HG03108 (cell line): ENCODE measurements around the gene GGA2.
"Not testable (repeated sequence)": the region's sequence is repeated elsewhere in the genome, so short reads cannot be mapped to it uniquely, and the experiment has no call there.

ENCODE experiments used
- ATAC-seq: cut with Tn5 transposase; IDR thresholded peaks from one replicate; pipeline ENCODE4 v1.9.1; 2021; ENCODE audit warnings: moderate library complexity; ENCODE audit not compliant: unreplicated experiment

The GGA2 gene

DNA sequence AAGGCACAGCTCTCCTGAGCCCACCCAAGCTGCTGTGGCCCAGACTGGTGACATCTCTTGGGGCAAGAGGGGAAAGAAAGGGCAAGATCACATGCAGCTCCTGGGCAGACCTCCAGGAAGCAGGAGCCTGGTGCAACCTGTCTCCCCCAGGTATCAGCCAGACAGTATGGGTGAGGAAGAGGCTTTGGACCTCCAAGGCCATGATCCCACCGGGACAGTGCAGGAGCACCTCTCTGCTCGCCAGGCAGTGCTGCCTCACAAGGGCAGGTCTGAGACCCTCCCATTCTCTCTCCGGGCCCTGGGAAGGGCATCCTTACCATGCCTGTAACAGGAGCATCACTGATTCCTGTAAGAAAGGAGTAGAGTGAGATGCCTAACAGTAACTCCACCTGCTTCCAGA lies 31.7 kb downstream of the GGA2 start:
- no peak for ATAC-seq

DNA sequence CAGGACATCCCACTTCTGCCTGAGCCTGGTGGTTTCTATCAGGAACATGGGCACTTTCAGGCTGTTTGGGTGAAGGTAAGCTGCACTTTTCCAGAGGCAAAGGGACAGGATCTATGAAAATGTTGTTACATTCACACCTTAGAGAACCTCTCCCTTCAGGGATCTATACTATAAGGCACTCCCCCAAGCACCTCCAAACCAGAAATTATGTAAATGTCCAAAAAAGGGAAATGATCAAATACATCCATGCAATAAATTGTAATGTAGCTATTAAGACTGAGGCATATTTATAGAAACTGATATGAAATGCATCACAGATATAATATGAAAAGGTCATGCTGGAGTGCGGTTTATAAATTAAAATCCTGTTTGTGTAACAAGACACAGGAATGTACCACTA lies 34.0 kb downstream of the GGA2 start:
- no peak for ATAC-seq

DNA sequence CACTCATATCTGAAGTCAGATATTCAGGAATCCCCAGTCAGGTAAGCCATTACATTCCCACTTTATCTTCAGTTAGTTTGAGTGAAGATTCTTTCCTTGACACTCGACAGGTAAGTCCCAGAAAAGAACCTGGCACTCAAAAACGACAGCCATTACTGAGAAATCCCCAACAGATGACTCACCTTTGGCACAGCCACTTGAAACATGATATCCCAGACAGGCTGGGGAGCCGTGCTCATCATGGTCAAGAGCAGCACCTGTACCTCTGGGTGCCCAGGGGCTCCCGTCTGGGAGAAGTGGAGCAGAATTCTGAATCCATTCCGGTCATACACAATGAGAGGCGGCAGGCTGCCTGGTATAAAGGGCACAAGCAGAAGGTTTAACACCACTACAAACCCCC lies 40.5 kb downstream of the GGA2 start:
- ATAC-seq, result no peak

DNA sequence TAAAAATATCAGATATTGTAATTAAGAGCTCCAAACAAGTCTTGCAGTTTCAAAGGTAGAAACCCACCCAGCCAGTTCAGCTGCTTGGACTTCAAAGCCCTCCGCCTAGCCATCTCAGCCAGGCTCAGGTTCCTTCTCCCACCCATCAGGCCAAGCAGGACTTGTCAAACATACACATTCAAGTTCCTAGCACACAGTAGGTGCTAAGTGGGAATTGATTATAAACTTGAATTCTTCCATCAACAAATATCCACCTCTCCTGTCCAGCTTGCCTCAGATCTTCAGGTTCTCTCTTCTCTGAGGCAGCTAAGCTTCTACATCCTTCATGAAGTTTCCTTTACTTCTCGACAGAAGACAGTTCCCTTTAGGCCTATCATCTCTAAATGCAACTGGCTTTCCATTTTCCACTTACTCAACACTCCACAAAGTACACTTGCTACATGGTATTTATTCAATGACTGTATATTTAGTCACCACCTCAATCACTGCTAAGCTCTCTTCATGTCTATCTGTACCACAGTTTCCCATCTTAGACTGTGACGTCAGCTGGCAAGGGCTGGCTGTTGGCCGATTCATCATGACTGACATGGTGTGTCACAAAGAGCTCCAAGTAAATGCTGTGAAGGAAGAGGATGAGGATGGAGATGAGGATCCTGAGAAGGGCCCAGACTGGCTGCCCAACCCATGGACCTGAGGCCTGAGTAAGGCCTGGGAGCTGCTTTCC lies 44.0 kb downstream of the GGA2 start:
- ATAC-seq, result no peak

DNA sequence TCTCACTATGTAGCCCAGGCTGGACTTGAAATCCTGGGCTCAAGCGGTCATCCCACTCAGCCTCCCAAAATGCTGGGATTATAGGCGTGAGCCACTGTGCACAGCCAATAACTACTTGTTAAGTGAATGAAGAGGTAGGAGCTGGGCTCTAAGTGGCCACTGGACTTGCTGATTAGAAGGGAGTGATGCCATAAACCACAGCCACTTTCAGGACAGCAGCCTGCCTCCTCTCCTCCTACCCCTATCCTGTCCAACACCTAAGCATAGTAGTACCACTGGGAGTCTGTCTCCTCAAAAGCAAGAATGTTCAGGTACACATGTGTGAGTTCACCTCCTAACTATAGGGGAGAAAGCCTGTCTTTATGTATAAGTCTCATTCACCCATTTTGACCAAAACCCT lies 45.1 kb downstream of the GGA2 start:
- no peak for ATAC-seq

DNA sequence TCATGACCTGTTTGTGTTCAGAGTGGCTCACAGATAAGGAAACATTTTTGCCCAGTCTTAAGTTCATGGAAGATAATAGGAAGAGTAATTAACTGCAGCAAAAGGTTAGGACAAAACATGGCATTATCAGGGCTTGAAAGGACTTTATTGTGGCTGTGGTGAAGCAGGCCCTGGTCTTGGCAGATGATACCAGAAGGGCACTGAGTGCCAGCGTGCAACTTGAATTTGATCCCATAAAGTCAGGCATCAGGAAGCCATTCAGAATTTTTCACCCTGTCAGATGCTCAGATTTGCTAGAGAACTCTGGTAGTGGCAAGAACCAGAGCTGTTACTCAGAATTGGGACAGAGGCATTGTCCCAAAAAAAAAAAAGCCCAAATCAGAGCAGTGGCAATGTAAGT lies 46.1 kb downstream of the GGA2 start:
- ATAC-seq, result no peak

DNA sequence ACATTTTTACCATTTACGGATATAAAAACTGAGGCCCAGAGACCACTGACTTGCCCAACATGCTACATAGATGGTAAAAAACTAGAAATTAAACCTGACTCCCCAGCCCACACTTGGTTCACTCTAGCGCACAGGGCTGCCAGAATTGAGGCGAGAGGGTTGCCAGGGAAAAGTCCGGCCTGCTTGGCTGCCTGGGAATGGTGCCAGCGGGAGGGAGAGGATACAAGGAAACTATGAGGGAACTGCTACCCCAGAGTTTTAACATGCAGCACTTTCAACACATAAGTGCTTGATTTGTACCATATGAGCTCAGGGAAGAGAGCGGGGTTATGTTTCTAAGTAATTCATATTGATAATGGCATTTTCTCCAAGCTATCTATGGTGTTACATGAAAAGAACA lies 47.3 kb downstream of the GGA2 start:
- ATAC-seq, result not testable (repeated sequence)

DNA sequence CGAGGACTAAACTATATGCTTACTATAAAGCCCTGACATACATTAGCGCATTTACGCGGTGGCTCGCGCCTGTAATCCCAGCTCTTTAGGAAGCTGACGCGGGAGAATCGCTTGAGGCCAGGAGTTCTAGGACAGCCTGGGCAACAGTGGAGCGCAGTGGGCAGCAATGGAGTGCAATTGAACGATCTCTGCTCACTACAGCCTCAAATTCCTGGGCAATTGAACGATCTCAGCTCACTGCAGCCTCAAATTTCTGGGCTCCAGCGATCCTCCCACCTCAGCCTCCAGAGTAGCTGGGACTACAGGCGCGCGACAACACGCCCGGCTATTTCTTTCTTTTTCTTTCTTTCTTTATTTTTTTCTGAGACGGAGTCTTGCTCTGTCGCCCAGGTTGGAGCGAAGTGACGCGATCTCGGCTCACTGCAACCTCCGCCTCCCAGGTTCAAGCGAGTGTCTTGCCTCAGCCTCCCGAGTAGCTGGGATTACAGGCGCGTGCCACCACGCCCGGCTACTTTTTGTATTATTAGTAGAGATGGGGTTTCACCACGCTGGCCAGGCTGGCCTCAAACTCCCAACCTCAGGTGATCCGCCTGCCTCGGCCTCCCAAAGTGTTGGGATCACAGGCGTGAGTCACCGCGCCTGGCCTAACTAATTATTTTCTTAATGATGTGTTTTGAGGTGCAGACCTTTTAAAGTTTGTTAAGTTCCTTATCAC lies 56.8 kb downstream of the GGA2 start:
- ATAC-seq, result no peak

DNA sequence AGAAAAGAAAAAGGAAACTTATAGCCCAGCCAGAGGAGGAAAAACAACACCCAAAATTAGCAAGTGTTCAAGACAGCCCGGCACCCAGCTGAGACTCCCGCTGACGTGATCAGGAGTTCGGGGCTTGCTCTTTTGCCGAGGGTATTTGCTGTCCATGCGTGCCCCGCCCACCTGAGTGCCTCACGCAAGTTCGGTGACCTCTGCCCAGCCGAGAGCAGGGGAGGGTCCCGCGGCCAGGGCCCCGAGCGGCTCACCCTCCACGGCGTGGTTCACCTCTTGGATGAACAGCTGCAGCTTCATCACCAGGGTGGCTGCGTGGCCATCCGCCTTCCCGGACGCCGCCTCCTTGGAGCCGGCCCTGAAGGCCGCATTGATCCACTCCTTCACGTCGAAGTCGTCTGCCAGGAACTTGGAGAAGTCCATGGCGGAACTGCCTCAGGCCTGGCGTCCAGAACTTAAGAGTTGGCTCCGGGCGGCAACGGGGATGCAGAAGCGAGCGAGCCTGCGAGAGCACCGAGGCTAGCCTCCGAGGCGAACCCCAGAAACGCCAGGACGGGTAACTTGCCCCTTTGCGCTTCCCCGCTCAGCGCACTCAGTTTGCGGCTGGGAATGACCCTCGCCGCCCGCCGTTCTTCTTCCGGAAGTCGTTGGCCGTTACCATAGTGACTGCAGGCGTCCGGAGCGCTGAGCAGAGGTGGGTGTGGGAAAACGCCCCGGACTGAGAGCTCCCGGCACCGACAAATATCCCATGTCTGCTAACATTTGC lies 57.5 kb downstream of the GGA2 start, which contains the start of gene COG7:
COG7 (minus strand) TSS at position 618 of the 766 bp plus-strand sequence; CDS start at position 423, 195 bp downstream.
- peak; percentile 86 for ATAC-seq

DNA sequence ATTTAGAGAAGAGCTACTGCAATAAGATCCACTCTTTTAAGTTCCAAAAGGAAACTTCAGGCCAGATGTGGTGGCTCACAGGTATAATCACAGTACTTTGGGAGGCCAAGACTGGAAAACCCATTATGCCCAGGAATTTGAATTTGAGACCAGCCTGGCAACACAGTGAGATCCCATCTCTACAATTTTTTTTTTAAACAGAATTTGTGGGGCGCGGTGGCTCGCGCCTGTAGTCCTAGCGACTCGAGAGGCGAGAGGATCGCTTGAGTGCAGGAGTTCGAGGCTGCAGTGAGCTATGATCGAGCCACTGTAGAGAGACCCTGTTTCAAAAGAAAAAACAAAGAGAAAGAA lies 58.1 kb downstream of the GGA2 start:
- ATAC-seq, result no peak

DNA sequence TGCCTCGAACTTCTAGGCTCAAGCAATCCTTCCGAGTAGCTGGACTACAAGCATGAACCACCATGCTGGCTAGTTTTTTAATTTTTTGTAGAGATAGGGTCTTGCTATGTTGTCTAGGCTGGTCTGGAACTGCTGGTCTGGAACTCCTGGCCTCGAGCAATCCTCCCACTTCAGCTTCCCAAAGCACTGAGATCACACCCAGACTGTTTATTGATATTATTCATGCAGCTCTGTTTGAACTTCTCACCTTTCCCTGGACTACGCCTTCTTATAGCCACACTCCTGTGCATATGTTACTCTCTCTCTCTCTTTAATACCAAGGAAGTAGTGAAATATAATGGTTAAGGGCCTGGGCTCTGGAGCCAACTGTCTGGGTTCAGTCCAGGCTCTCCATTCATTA lies 61.9 kb downstream of the GGA2 start:
- ATAC-seq, result no peak

DNA sequence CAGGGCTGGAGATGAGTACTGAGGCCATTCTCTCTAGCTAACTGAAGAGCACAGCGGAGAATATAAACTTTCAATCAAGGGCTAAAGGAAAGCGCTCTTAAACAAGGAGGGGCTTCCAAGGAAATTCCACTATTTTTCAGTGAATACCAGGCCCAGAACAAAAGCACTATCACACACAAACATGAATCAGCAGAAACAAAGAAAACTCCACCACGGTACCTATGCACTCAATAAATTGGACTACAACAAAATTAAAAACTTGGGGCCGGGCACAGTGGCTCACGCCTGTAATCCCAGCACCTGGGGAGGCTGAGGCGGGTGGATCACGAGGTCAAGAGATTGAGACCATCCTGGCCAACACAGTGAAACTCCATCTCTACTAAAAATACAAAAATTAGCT lies 72.8 kb downstream of the GGA2 start:
- ATAC-seq, result not testable (repeated sequence)

DNA sequence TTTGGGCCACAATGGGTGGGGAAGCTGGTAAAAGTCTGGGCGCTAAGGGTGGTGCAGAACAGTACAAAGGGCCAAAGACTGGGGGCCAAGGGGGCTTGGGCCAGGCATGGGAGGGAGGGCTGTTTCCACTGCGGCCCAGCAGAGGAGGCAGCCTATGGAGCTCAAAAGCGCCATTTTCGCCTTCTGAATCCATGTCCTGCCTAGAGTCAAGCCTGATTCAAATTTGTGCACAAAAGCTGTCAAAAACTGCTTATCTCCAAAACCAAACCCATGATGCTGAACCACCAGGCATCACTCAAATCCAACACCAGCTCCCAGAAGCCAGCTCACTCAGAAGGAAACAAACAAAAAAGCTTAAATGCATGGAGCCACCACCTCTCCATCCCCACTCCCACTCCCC lies 73.3 kb downstream of the GGA2 start:
- no peak for ATAC-seq

DNA sequence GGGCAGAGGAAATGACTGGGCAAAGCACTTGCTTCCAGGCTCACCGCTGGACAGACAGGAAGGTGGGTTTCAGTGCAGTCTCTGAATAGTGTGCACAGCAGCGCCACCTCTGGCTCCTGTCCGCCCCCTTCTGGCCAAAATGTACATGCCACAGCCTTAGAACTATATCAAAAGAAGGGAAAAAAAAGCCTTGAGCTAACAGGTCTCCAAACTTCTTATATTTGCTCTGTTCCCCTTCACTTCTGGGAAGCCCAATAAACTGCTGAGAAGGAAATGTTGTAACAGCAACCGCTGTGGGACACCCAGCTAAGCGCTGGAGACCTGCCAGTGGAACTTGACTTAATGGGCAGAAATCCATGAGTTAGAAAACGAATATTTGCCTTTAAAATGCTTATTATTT lies 74.8 kb downstream of the GGA2 start:
- no peak for ATAC-seq

DNA sequence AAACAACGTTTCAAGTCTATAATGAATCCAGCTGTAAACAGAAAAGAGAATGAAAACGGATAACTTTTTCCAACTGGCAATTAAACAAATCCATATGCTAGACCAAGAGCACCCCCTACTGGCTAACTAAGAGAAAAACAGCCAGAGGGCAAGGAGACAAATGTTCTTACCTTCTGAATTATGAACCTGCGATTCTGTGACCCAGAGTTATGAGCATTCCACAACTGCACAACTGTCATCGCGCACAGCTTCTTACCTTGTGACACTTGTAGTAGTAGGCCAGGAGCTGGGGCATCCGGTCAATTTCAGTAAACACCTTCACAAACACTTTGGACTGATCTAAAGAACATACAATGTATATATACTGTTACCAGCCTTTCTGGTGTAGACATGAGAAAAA lies 75.9 kb downstream of the GGA2 start:
- ATAC-seq, result no peak

DNA sequence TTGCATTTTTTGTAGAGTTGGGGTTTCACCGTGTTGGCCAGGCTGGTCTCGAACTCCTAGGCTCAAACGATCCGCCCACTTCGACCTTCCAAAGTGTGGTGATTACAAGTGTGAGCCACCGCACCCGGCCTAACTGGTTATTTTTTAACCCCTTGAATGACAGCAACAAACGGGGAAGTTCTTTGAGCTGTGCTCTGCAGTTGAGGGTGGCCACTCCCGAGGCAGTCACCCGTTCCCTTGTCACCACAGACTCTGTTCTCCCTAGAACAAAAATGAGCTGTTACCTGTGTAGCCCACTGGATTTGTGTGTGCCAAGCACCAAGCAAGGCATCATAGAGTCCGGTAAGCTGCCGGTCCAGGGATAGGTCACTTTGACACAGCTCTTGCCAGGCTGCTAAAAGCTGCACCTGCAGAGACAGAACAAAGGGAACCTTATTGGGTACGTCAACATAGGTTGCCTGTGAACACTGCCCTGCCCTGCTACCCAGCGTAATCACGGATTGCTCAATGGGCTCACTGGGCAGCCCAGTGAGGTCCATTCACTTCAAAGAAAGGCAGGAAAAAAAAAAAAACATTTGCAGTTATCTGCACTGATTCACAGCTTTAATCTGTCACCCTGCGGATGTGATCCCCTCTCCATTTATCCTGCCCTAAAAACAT lies 76.9 kb downstream of the GGA2 start:
- no peak for ATAC-seq

DNA sequence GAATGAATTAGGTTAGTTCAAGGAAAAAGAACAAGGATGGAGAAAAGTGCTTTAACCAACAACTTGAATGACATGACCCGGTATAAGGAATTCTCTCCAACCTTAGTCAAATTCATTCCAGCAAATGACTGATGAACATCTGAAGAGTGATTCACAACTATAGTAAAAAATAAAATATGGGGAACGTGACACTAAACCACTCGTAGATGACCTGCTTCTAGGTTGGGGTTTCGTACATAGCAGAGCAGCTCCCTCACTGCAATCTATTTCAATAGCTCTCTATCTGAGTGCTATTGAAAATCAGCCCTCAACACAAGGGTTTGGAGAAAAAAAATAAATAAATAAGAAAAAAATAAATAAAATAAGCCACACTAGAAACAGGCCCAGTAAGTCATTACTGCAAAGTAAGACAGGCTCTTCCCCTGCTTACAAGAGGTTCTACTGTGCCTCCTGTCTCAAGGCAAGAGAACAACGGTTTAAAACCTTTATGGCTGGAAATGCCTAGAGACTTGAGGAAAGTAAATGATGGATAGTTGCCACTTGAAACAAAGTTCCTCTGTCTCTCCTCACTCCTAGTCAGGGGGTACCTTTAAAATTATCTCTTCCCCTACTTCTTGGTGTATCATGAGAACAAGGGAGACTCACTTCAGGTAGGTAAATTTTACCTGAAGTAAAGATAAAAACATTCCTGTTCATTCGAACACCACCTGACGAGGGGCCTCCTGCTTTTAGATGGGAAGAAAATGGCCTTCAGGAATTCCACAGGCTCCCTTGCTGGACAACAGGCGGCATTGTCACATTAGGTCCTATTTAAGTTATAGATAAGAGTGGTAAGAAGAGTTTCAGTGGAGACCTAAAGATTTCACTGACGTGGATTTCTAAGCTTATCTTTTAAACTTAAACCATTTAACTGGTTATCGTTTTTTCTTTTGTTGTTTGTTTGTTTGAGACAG lies 77.8 kb downstream of the GGA2 start:
- no peak for ATAC-seq

DNA sequence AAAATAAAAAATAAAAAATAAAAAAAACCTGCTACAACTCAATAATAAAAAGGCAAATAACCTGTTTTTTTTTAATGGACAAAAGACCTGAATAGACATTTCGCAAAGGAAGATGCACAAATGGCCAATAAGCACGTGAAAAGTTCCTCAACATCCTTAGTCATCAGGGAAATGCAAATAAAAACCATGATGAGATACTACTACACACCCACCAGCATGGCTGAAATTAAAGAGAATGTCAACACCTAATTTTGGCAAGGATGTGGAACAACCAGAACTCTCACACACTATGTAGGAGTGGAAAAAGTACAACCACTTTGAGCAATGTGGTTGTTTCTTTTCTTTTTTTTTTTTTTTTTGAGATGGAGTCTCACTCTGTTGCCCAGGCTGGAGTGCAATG lies 81.9 kb downstream of the GGA2 start:
- no peak for ATAC-seq

DNA sequence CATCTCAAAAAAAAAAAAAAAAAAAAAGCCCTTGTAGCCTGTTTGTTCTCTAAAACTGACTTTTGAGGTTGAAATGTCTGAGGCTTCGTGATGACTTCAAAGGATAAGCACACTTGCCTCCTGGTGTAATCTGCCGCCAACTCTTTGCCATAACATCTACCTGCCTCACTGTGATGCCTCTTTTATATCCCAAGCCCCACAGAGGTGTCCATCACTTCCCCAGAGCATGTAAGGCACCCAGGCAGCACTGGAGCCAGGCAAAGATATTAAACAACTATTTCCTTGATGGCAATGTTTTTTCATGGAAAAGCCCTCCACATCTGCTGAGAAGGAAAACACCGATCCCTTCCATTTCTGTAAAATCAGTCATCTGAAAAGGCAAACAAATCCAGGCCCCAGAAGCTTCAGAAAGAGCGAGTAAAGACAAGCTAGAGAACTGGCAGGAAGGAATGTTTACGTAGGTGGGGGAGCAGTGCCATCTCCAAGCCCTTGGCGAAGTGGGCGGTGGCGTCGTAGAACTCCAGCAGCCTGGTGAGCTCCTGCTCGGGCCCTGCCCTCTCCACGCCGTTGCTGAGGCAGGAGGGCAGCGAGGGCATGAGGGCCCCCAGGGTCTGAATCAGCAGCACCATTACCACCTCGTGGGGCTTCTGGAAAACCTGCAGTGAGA lies 85.9 kb downstream of the GGA2 start:
- no peak for ATAC-seq
